Measurements from ENCODE around the gene SLC32A1. TPM values are rescaled to one million over a fixed set of nuclear protein-coding genes. Genes with fewer than 3 reads are reported as not detected.

SLC32A1 gene
- total and polyA plus RNA-seq, 2 of the 13 experiments (the other 11 are each of a cell fraction or from before 2014, with no cell fraction given) = not detected

GRCh38 chr20:38692436-38693411 is 31.6 kb upstream of the SLC32A1 start (continued):
- TF ChIP-seq HNF1A (IDR thresholded peaks at IDR 0.05; ENCODE audit: low read depth) = no peak
- TF ChIP-seq HNF1A (CRISPR knock-in tag; IDR thresholded peaks at IDR 0.05; ENCODE audit: borderline replicate concordance) = no peak
- TF ChIP-seq ARID5B (CRISPR knock-in tag; IDR thresholded peaks at IDR 0.05) = peak; percentile 72
- TF ChIP-seq SUZ12 (IDR thresholded peaks at IDR 0.05; ENCODE audit: low read depth, low read length) = no peak
- 0 out of 2 replicates have a peak, but pooled peaks have one; percentile 29 for TF ChIP-seq TFDP2 (CRISPR knock-in tag; IDR thresholded peaks at IDR 0.05)
- no peak for TF ChIP-seq POLR2AphosphoS2 (IDR thresholded peaks at IDR 0.05; ENCODE audit: low read depth, low read length)
- TF ChIP-seq ISX (CRISPR knock-in tag; conservative IDR thresholded peaks at IDR 0.05) = no peak
- peak; percentile 84; the same call in 1 of the 2 replicates for TF ChIP-seq ZBTB3 (CRISPR knock-in tag; IDR thresholded peaks at IDR 0.05; ENCODE audit: borderline replicate concordance, low read depth)
- no peak for TF ChIP-seq ZNF503 (CRISPR knock-in tag; IDR thresholded peaks at IDR 0.05)
- TF ChIP-seq PCBP2 (optimal IDR thresholded peaks at IDR 0.05; ENCODE audit: low read depth, low read length, poor library complexity, severe bottlenecking) = peak; percentile 99
- TF ChIP-seq ZMYM4 (CRISPR knock-in tag; IDR thresholded peaks at IDR 0.05) = peak; percentile 67; the same call in 1 of the 2 replicates
- TF ChIP-seq HMG20A (CRISPR knock-in tag; IDR thresholded peaks at IDR 0.05; ENCODE audit: borderline replicate concordance) = peak; percentile 55; the same call in 1 of the 2 replicates
- peak; percentile 67; the same call in 1 of the 2 replicates for TF ChIP-seq SOX5 (CRISPR knock-in tag; IDR thresholded peaks at IDR 0.05; ENCODE audit: borderline replicate concordance)
- TF ChIP-seq FOXA1 (IDR thresholded peaks at IDR 0.05) = no peak
- peak; percentile 21; the same call in 1 of the 2 replicates for TF ChIP-seq FOXA1 (CRISPR knock-in tag; IDR thresholded peaks at IDR 0.05)
- 0 out of 2 replicates have a peak, but pooled peaks have one; percentile 42 for TF ChIP-seq ZNF678 (CRISPR knock-in tag; IDR thresholded peaks at IDR 0.05)
- peak; percentile 67; the same call in 1 of the 2 replicates for TF ChIP-seq ZNF232 (CRISPR knock-in tag; IDR thresholded peaks at IDR 0.05; ENCODE audit: borderline replicate concordance)
- peak; percentile 77 for TF ChIP-seq GATAD1 (CRISPR knock-in tag; IDR thresholded peaks at IDR 0.05)
